Fibroblast of peridontal ligament (primary cell): ENCODE data around the gene SHF.
"Not testable (repeated sequence)": the region's sequence is repeated elsewhere in the genome, so short reads cannot be mapped to it uniquely, and the experiment has no call there.

Source experiments
- DNase-seq: peaks from one replicate; pipeline ENCODE4 v3.0.0-alpha.2; 2010; ENCODE audit errors: extremely low read depth

SHF gene

GRCh38 chr15:45187894-45188830 lies at the start of gene SHF:
TSS of gene SHF (minus strand) at chr15:45187966. CDS start at chr15:45187951, 15 bp downstream.
- peak; percentile 6 for DNase-seq

GRCh38 chr15:45236806-45237205 lies 49.0 kb upstream of the SHF start:
- not testable (repeated sequence) for DNase-seq

- DNase-seq, result no peak
Observed at GRCh38 chr15:45234562-45235235, 46.9 kb upstream of the SHF start.

GRCh38 chr15:45231864-45232562 lies 44.2 kb upstream of the SHF start:
- no peak for DNase-seq

GRCh38 chr15:45231132-45231531 lies 43.4 kb upstream of the SHF start:
- no peak for DNase-seq

- DNase-seq, result no peak
Observed at GRCh38 chr15:45230245-45230965, 42.6 kb upstream of the SHF start.

- DNase-seq, result no peak
Observed at GRCh38 chr15:45228931-45229330, 41.2 kb upstream of the SHF start.

- no peak for DNase-seq
Observed at GRCh38 chr15:45225506-45226273, 37.9 kb upstream of the SHF start.

- DNase-seq, result no peak
Observed at GRCh38 chr15:45224621-45225217, 37.0 kb upstream of the SHF start.

GRCh38 chr15:45221967-45222366 lies 34.2 kb upstream of the SHF start:
- DNase-seq, result no peak

- no peak for DNase-seq
Observed at GRCh38 chr15:45221053-45221599, 33.4 kb upstream of the SHF start.

- no peak for DNase-seq
Observed at GRCh38 chr15:45212493-45212892, 24.7 kb upstream of the SHF start.

GRCh38 chr15:45205192-45205591 lies 17.4 kb upstream of the SHF start:
- DNase-seq, result peak; percentile 54

- DNase-seq, result no peak
Observed at GRCh38 chr15:45203182-45203581, 15.4 kb upstream of the SHF start.

GRCh38 chr15:45201869-45202268 lies 14.1 kb upstream of the SHF start:
- DNase-seq, result no peak

GRCh38 chr15:45201557-45201859 lies 13.7 kb upstream of the SHF start:
- DNase-seq, result no peak

GRCh38 chr15:45200799-45201556 lies 13.2 kb upstream of the SHF start:
- DNase-seq, result peak; percentile 88

GRCh38 chr15:45200001-45200798 lies 12.4 kb upstream of the SHF start:
- DNase-seq, result peak; percentile 98
